Measurements from ENCODE around the gene SH3RF3.

SH3RF3 gene

GRCh38 chr2:109486711-109487535, 357.9 kb downstream of the SH3RF3 start:
- TF ChIP-seq REST (IDR thresholded peaks at IDR 0.05; ENCODE audit: insufficient read depth in 1 of 2, low read depth in 2 of 2, low read length in 2 of 2) (no peak), FOXP2 (optimal IDR thresholded peaks at IDR 0.05; ENCODE audit: borderline replicate concordance, extremely low read depth, extremely low read length, insufficient read depth) (no peak), TAF1 (IDR thresholded peaks at IDR 0.05; ENCODE audit: borderline replicate concordance, insufficient read depth, low read length) (no peak), POLR2AphosphoS5 (IDR thresholded peaks at IDR 0.05; ENCODE audit: low read depth, low read length) (no peak), SIN3A (IDR thresholded peaks at IDR 0.05; ENCODE audit: borderline replicate concordance, insufficient read depth, low read length) (no peak)

GRCh38 chr2:109487536-109487869, 358.5 kb downstream of the SH3RF3 start:
- TF ChIP-seq POLR2AphosphoS5 (IDR thresholded peaks at IDR 0.05; ENCODE audit: low read depth, low read length) (no peak), REST (IDR thresholded peaks at IDR 0.05; ENCODE audit: insufficient read depth in 1 of 2, low read depth in 2 of 2, low read length in 2 of 2) (no peak), FOXP2 (optimal IDR thresholded peaks at IDR 0.05; ENCODE audit: borderline replicate concordance, extremely low read depth, extremely low read length, insufficient read depth) (no peak), SIN3A (IDR thresholded peaks at IDR 0.05; ENCODE audit: borderline replicate concordance, insufficient read depth, low read length) (no peak), TAF1 (IDR thresholded peaks at IDR 0.05; ENCODE audit: borderline replicate concordance, insufficient read depth, low read length) (no peak)

- TF ChIP-seq TAF1 (IDR thresholded peaks at IDR 0.05; ENCODE audit: borderline replicate concordance, insufficient read depth, low read length): no peak
- no peak for TF ChIP-seq FOXP2 (optimal IDR thresholded peaks at IDR 0.05; ENCODE audit: borderline replicate concordance, extremely low read depth, extremely low read length, insufficient read depth)
- no peak for TF ChIP-seq SIN3A (IDR thresholded peaks at IDR 0.05; ENCODE audit: borderline replicate concordance, insufficient read depth, low read length)
- TF ChIP-seq POLR2AphosphoS5 (IDR thresholded peaks at IDR 0.05; ENCODE audit: low read depth, low read length): no peak
- no peak for TF ChIP-seq REST (IDR thresholded peaks at IDR 0.05; ENCODE audit: insufficient read depth in 1 of 2, low read depth in 2 of 2, low read length in 2 of 2)
These were observed 359.1 kb downstream of the SH3RF3 start for GRCh38 chr2:109487871-109488655.

- TF ChIP-seq SIN3A (IDR thresholded peaks at IDR 0.05; ENCODE audit: borderline replicate concordance, insufficient read depth, low read length): no peak
- TF ChIP-seq REST (IDR thresholded peaks at IDR 0.05; ENCODE audit: insufficient read depth in 1 of 2, low read depth in 2 of 2, low read length in 2 of 2): no peak
- TF ChIP-seq POLR2AphosphoS5 (IDR thresholded peaks at IDR 0.05; ENCODE audit: low read depth, low read length): no peak
- TF ChIP-seq FOXP2 (optimal IDR thresholded peaks at IDR 0.05; ENCODE audit: borderline replicate concordance, extremely low read depth, extremely low read length, insufficient read depth): no peak
- TF ChIP-seq TAF1 (IDR thresholded peaks at IDR 0.05; ENCODE audit: borderline replicate concordance, insufficient read depth, low read length): no peak
These were observed 360.3 kb downstream of the SH3RF3 start for GRCh38 chr2:109489296-109489695.
